Progenitor cell of endocrine pancreas (in vitro differentiated cells): Measurements from ENCODE around the gene PRSS57. TPM values are rescaled to one million over a fixed set of nuclear protein-coding genes. Genes with fewer than 3 reads are reported as not detected.
"Not testable (repeated sequence)": the region's sequence is repeated elsewhere in the genome, so short reads cannot be mapped to it uniquely, and the experiment has no call there.

Experiments
- DNase-seq: peaks from one replicate; pipeline ENCODE4 v3.0.0; 2021; ENCODE audit warnings: low spot score; ENCODE audit not compliant: unreplicated experiment
- H3K27ac Mint-ChIP-seq: 2 replicates; pipeline ENCODE4 v1.8.0; 2021; ENCODE audit warnings: mild to moderate bottlenecking, moderate library complexity, mixed read lengths
- H3K27me3 Mint-ChIP-seq: 2 replicates; pipeline ENCODE4 v1.8.0; 2021; ENCODE audit warnings: mixed read lengths
- H3K36me3 Mint-ChIP-seq: 2 replicates; pipeline ENCODE4 v1.8.0; 2022; ENCODE audit warnings: mixed read lengths; ENCODE audit not compliant: insufficient read depth
- H3K4me1 Mint-ChIP-seq: 2 replicates; pipeline ENCODE4 v1.8.0; 2021; ENCODE audit warnings: low read depth, mixed read lengths
- H3K4me3 Mint-ChIP-seq: 2 replicates; pipeline ENCODE4 v1.8.0; 2021; ENCODE audit warnings: low read depth, mild to moderate bottlenecking, moderate library complexity, mixed read lengths
- H3K9me3 Mint-ChIP-seq: 2 replicates; pipeline ENCODE4 v1.8.0; 2021; ENCODE audit warnings: low read depth, mixed read lengths
- CTCF ChIP-seq: fragments of 200-600 bp; sonication (generic); IDR thresholded peaks from one replicate; pipeline ENCODE4 v1.5.0; 2021; ENCODE audit warnings: antibody characterized with exemption, mild to moderate bottlenecking; ENCODE audit not compliant: unreplicated experiment
- long read RNA-seq: library from polyadenylated mRNA; unstranded; transcript quantifications from one replicate; pipeline ENCODE4 v2.0.0, GENCODE V29; 2020
- total RNA-seq: library from RNA; stranded (reverse); gene quantifications from 2 replicates; pipeline ENCODE4 v1.2.1, GENCODE V29; 2021

PRSS57 gene
- total RNA-seq, result not detected in 2 replicates
- long read RNA-seq, result 0 reads

GRCh38 chr19:695352-695949 lies at the start of gene PRSS57:
Gene PRSS57 (minus strand): TSS chr19:695452. CDS start chr19:695430, 22 bp downstream.
- Mint-ChIP-seq H3K27me3 (no peaks in the 10 kb centered on the region), H3K27ac (no peak within 1 kb of the TSS), H3K4me1 (no peaks in the 10 kb centered on the region), H3K36me3 (no peaks in the 10 kb centered on the region), H3K9me3 (no peaks in the 10 kb centered on the region), H3K4me3 (no peak within 1 kb of the TSS)
- no peak for DNase-seq
- TF ChIP-seq CTCF, result no peak

- H3K4me1 Mint-ChIP-seq, result no peaks in the 10 kb centered on the region
- no peaks in the 10 kb centered on the region for H3K27me3 Mint-ChIP-seq
- H3K27ac Mint-ChIP-seq, result no peak overlapping the region
- no peak for DNase-seq
- H3K9me3 Mint-ChIP-seq, result no peaks in the 10 kb centered on the region
- H3K36me3 Mint-ChIP-seq, result peaks cover 8% of the 10 kb centered on the region
- TF ChIP-seq CTCF, result no peak
- no peak overlapping the region for H3K4me3 Mint-ChIP-seq
Measured at GRCh38 chr19:743168-743687, 48.0 kb upstream of the PRSS57 start.

GRCh38 chr19:742540-743075 lies 47.4 kb upstream of the PRSS57 start:
- DNase-seq, result no peak
- H3K36me3 Mint-ChIP-seq, result peaks cover 8% of the 10 kb centered on the region
- H3K27ac Mint-ChIP-seq, result no peak overlapping the region
- no peaks in the 10 kb centered on the region for H3K27me3 Mint-ChIP-seq
- no peaks in the 10 kb centered on the region for H3K4me1 Mint-ChIP-seq
- no peak overlapping the region for H3K4me3 Mint-ChIP-seq
- no peaks in the 10 kb centered on the region for H3K9me3 Mint-ChIP-seq
- TF ChIP-seq CTCF, result no peak

GRCh38 chr19:741506-742131 lies 46.4 kb upstream of the PRSS57 start:
- Mint-ChIP-seq H3K9me3 (no peaks in the 10 kb centered on the region), H3K27me3 (no peaks in the 10 kb centered on the region), H3K27ac (no peak overlapping the region), H3K36me3 (peaks cover 8% of the 10 kb centered on the region), H3K4me1 (no peaks in the 10 kb centered on the region), H3K4me3 (no peak overlapping the region)
- no peak for DNase-seq
- TF ChIP-seq CTCF, result peak; percentile 41

- H3K9me3 Mint-ChIP-seq, H3K27ac Mint-ChIP-seq, H3K27me3 Mint-ChIP-seq, H3K36me3 Mint-ChIP-seq, DNase-seq, H3K4me3 Mint-ChIP-seq, H3K4me1 Mint-ChIP-seq: not testable (repeated sequence)
Measured at GRCh38 chr19:740816-741505, 45.7 kb upstream of the PRSS57 start.
